HepG2 (cell line): ENCODE data around the gene PATL2. TPM values are rescaled to one million over a fixed set of nuclear protein-coding genes. Genes with fewer than 3 reads are reported as not detected.

Experiments used
- ARHGAP35 ChIP-seq: sonication (generic); formaldehyde crosslinking; IDR thresholded peaks from 2 replicates; pipeline ENCODE4 v1.9.0; 2022; ENCODE audit warnings: mild to moderate bottlenecking, inconsistent platforms, moderate library complexity, missing genetic modification reagents, borderline replicate concordance
- FOSL1 ChIP-seq: sonication (generic); formaldehyde crosslinking; IDR thresholded peaks from 2 replicates; pipeline ENCODE4 v1.9.0; 2021; ENCODE audit warnings: missing genetic modification reagents, borderline replicate concordance
- KAT8 ChIP-seq: IDR thresholded peaks from 2 replicates; pipeline ENCODE4 v1.6.1; 2016; ENCODE audit warnings: missing genetic modification reagents, missing compliant biosample characterization
- NFKB2 ChIP-seq: sonication (generic); formaldehyde crosslinking; IDR thresholded peaks from 2 replicates; pipeline ENCODE4 v1.4.0; 2020; ENCODE audit warnings: missing genetic modification reagents, borderline replicate concordance
- NFRKB ChIP-seq: fragments of 450-650 bp; IDR thresholded peaks from 2 replicates; pipeline ENCODE4 v1.6.1; 2017
- PHF20 ChIP-seq: sonication (generic); formaldehyde crosslinking; IDR thresholded peaks from 2 replicates; pipeline ENCODE4 v1.5.0; 2020; ENCODE audit warnings: mild to moderate bottlenecking, missing genetic modification reagents
- RXRB ChIP-seq: IDR thresholded peaks from 2 replicates; pipeline ENCODE4 v1.6.1; 2016; ENCODE audit warnings: borderline replicate concordance, missing genetic modification reagents, missing compliant biosample characterization
- SIX1 ChIP-seq: sonication (generic); formaldehyde crosslinking; IDR thresholded peaks from 2 replicates; pipeline ENCODE4 v1.4.0; 2020; ENCODE audit warnings: missing genetic modification reagents, borderline replicate concordance
- SNAI1 ChIP-seq: sonication (generic); formaldehyde crosslinking; IDR thresholded peaks from 2 replicates; pipeline ENCODE4 v1.5.0; 2020; ENCODE audit warnings: mild to moderate bottlenecking, missing genetic modification reagents, borderline replicate concordance
- TBL1XR1 ChIP-seq: fragments of 150-350 bp; IDR thresholded peaks from 2 replicates; pipeline ENCODE4 v1.6.1; 2014; ENCODE audit warnings: borderline replicate concordance, low read length; ENCODE audit not compliant: partially characterized antibody
- ZNF296 ChIP-seq: sonication (generic); formaldehyde crosslinking; conservative IDR thresholded peaks from 2 replicates; pipeline ENCODE4 v1.5.0; 2020; ENCODE audit warnings: mild to moderate bottlenecking, missing genetic modification reagents
- ZNF446 ChIP-seq: sonication (generic); formaldehyde crosslinking; IDR thresholded peaks from 2 replicates; pipeline ENCODE4 v1.5.0; 2020; ENCODE audit warnings: mild to moderate bottlenecking, missing genetic modification reagents
- ZNF772 ChIP-seq: sonication (generic); formaldehyde crosslinking; IDR thresholded peaks from 2 replicates; pipeline ENCODE4 v1.5.0; 2020; ENCODE audit warnings: mild to moderate bottlenecking, missing genetic modification reagents
- ZSCAN22 ChIP-seq: sonication (generic); formaldehyde crosslinking; IDR thresholded peaks from 2 replicates; pipeline ENCODE4 v1.4.0; 2020; ENCODE audit warnings: mild to moderate bottlenecking, missing genetic modification reagents
- polyA plus RNA-seq, 8 experiments: library from polyadenylated mRNA; depleted of rRNA in 3 of 8; stranded (reverse) in 7 of 8; unstranded in 1 of 8; fragments of >200 nt; fragmentation: Illumina TruSeq in 4 of 8; extraction: Trizol in 4 of 8; gene quantifications; 2 replicates each; pipeline versions ENCODE4 v1.2.1 to v1.2.3, GENCODE V29; 2011 to 2016; ENCODE audit warnings: low read depth in 4 of 8, missing spikeins in 1 of 8, mixed read lengths in 1 of 8; ENCODE audit not compliant: insufficient read depth in 1 of 8
- total RNA-seq, 5 experiments: library from RNA; depleted of rRNA; stranded (reverse); fragments of >200 nt; fragmentation: Illumina TruSeq; extraction: Trizol; gene quantifications; 2 replicates each; pipeline ENCODE4 v1.2.3, GENCODE V29; 2016; ENCODE audit warnings: low read depth in 1 of 5
- TF ChIP-seq, protein P1 (sequence below): IDR thresholded peaks from 2 replicates; pipeline ENCODE4 v1.6.1; 2016; ENCODE audit warnings: mild to moderate bottlenecking
- TF ChIP-seq, protein P2 (sequence below): IDR thresholded peaks from 2 replicates; pipeline ENCODE4 v1.6.1; 2018; ENCODE audit warnings: missing genetic modification reagents, mild to moderate bottlenecking, missing compliant biosample characterization
- TF ChIP-seq, protein P3 (sequence below): sonication (generic); formaldehyde crosslinking; IDR thresholded peaks from 2 replicates; pipeline ENCODE4 v1.5.1; 2020; ENCODE audit warnings: missing genetic modification reagents, mild to moderate bottlenecking, borderline replicate concordance
- TF ChIP-seq, protein P4 (sequence below): IDR thresholded peaks from 2 replicates; pipeline ENCODE4 v1.6.1; 2016; ENCODE audit warnings: low read depth, borderline replicate concordance
- TF ChIP-seq, protein P5 (sequence below): sonication (generic); formaldehyde crosslinking; IDR thresholded peaks from 2 replicates; pipeline ENCODE4 v1.5.1; 2020; ENCODE audit warnings: missing genetic modification reagents, mild to moderate bottlenecking, borderline replicate concordance
- TF ChIP-seq, protein P6 (sequence below): fragments of 450-650 bp; IDR thresholded peaks from 2 replicates; pipeline ENCODE4 v1.6.1; 2017; ENCODE audit warnings: mild to moderate bottlenecking

Gene PATL2
- total and polyA plus RNA-seq, 2 of the 13 experiments (the other 11 are each of a cell fraction or from before 2014, with no cell fraction given) = 0.15 to 0.53 TPM

DNA sequence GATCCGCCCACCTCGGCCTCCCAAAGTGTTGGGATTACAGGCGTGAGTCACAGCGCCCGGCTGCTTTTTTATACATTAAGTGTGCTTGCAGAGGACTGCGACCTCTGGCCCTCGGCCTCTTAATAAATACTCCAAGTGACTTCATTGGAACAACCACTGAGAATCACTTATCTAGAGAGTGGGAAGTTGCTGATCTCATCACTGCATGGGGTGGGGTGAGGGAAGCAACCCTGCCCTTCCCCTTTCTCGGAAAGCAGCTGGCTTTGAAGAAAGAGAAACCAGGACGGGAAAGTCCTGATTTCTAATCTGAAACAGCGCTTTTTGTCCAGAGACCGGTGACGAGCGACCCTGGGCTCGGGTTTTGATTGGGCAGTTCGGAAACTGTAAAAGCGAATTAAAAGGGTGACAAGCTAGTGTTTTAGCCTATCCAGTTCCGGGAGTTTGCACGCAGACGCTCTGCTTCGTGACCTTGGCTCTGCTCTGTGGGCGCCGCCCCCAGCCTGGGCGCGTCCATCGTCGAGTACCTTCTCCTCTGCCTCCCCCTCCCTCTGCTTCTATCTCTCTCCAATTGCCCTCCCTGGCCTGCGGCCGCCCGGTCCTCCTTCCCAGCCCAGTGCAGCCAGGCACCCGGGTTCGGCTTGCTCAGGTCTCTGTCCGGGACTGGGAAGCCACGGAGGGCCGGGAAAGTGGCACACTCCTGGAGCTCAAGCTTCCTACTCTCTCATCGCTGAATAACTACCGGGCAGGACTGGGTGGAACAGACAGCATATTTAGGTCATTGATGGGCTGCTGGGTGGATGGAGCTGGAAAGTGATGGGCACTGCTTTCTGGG, 17.7 kb upstream of the PATL2 start (continued):
- TF ChIP-seq, protein P1, sequence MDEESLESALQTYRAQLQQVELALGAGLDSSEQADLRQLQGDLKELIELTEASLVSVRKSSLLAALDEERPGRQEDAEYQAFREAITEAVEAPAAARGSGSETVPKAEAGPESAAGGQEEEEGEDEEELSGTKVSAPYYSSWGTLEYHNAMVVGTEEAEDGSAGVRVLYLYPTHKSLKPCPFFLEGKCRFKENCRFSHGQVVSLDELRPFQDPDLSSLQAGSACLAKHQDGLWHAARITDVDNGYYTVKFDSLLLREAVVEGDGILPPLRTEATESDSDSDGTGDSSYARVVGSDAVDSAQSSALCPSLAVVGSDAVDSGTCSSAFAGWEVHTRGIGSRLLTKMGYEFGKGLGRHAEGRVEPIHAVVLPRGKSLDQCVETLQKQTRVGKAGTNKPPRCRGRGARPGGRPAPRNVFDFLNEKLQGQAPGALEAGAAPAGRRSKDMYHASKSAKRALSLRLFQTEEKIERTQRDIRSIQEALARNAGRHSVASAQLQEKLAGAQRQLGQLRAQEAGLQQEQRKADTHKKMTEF = peak; percentile 82
- peak; percentile 52; the same call in 1 of the 2 replicates for TF ChIP-seq FOSL1 (CRISPR knock-in tag)
- TF ChIP-seq, protein P2, sequence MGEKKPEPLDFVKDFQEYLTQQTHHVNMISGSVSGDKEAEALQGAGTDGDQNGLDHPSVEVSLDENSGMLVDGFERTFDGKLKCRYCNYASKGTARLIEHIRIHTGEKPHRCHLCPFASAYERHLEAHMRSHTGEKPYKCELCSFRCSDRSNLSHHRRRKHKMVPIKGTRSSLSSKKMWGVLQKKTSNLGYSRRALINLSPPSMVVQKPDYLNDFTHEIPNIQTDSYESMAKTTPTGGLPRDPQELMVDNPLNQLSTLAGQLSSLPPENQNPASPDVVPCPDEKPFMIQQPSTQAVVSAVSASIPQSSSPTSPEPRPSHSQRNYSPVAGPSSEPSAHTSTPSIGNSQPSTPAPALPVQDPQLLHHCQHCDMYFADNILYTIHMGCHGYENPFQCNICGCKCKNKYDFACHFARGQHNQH (CRISPR knock-in tag) = peak; percentile 55
- TF ChIP-seq, protein P3, sequence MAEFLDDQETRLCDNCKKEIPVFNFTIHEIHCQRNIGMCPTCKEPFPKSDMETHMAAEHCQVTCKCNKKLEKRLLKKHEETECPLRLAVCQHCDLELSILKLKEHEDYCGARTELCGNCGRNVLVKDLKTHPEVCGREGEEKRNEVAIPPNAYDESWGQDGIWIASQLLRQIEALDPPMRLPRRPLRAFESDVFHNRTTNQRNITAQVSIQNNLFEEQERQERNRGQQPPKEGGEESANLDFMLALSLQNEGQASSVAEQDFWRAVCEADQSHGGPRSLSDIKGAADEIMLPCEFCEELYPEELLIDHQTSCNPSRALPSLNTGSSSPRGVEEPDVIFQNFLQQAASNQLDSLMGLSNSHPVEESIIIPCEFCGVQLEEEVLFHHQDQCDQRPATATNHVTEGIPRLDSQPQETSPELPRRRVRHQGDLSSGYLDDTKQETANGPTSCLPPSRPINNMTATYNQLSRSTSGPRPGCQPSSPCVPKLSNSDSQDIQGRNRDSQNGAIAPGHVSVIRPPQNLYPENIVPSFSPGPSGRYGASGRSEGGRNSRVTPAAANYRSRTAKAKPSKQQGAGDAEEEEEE (CRISPR knock-in tag) = no peak; the same call in 1 of the 2 replicates
- no peak for TF ChIP-seq ZNF772 (CRISPR knock-in tag)
- TF ChIP-seq ZSCAN22 (CRISPR knock-in tag) = no peak
- TF ChIP-seq RXRB = peak; percentile 51; the same call in 1 of the 2 replicates
- TF ChIP-seq, protein P4, sequence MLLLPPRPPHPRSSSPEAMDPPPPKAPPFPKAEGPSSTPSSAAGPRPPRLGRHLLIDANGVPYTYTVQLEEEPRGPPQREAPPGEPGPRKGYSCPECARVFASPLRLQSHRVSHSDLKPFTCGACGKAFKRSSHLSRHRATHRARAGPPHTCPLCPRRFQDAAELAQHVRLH (CRISPR knock-in tag) = peak; percentile 41; the same call in 1 of the 2 replicates
- TF ChIP-seq SNAI1 (CRISPR knock-in tag) = 0 out of 2 replicates have a peak, but pooled peaks have one; percentile 28
- TF ChIP-seq ARHGAP35 (CRISPR knock-in tag) = no peak; the same call in 1 of the 2 replicates
- TF ChIP-seq NFKB2 (CRISPR knock-in tag) = peak; percentile 90; the same call in 1 of the 2 replicates
- TF ChIP-seq, protein P5, sequence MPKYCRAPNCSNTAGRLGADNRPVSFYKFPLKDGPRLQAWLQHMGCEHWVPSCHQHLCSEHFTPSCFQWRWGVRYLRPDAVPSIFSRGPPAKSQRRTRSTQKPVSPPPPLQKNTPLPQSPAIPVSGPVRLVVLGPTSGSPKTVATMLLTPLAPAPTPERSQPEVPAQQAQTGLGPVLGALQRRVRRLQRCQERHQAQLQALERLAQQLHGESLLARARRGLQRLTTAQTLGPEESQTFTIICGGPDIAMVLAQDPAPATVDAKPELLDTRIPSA (CRISPR knock-in tag) = no peak
- TF ChIP-seq SIX1 = no peak
- TF ChIP-seq PHF20 (CRISPR knock-in tag) = peak; percentile 40; the same call in 1 of the 2 replicates
- TF ChIP-seq NFRKB = no peak
- TF ChIP-seq TBL1XR1 = no peak
- TF ChIP-seq ZNF446 = no peak
- TF ChIP-seq ZNF296 (CRISPR knock-in tag) = no peak
- peak; percentile 74; the same call in 1 of the 2 replicates for TF ChIP-seq KAT8 (CRISPR knock-in tag)
- TF ChIP-seq, protein P6, sequence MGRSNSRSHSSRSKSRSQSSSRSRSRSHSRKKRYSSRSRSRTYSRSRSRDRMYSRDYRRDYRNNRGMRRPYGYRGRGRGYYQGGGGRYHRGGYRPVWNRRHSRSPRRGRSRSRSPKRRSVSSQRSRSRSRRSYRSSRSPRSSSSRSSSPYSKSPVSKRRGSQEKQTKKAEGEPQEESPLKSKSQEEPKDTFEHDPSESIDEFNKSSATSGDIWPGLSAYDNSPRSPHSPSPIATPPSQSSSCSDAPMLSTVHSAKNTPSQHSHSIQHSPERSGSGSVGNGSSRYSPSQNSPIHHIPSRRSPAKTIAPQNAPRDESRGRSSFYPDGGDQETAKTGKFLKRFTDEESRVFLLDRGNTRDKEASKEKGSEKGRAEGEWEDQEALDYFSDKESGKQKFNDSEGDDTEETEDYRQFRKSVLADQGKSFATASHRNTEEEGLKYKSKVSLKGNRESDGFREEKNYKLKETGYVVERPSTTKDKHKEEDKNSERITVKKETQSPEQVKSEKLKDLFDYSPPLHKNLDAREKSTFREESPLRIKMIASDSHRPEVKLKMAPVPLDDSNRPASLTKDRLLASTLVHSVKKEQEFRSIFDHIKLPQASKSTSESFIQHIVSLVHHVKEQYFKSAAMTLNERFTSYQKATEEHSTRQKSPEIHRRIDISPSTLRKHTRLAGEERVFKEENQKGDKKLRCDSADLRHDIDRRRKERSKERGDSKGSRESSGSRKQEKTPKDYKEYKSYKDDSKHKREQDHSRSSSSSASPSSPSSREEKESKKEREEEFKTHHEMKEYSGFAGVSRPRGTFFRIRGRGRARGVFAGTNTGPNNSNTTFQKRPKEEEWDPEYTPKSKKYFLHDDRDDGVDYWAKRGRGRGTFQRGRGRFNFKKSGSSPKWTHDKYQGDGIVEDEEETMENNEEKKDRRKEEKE = no peak
